K562 (cell line): Measurements from ENCODE around the gene E2F3. TPM values are rescaled to one million over a fixed set of nuclear protein-coding genes. Genes with fewer than 3 reads are reported as not detected.

ENCODE experiments used
- ARID1B ChIP-seq: fragments of 450-650 bp; IDR thresholded peaks from 2 replicates; pipeline ENCODE4 v1.6.1; 2016; ENCODE audit warnings: antibody characterized with exemption, mild to moderate bottlenecking, inconsistent platforms
- CHAMP1 ChIP-seq: fragments of 450-650 bp; IDR thresholded peaks from 2 replicates; pipeline ENCODE4 v1.6.1; 2016; ENCODE audit warnings: mild to moderate bottlenecking
- CREM ChIP-seq: IDR thresholded peaks from 2 replicates; pipeline ENCODE4 v1.6.1; 2014; ENCODE audit warnings: antibody characterized with exemption, low read depth
- ELK1 ChIP-seq: sonication (generic); formaldehyde crosslinking; IDR thresholded peaks from 2 replicates; pipeline ENCODE4 v1.8.1; 2022; ENCODE audit warnings: missing genetic modification reagents
- EP300 ChIP-seq: IDR thresholded peaks from 2 replicates; pipeline ENCODE4 v1.6.1; 2012; ENCODE audit warnings: low read length, improper control_type of control experiment
- ETV1 ChIP-seq: fragments of 450-650 bp; conservative IDR thresholded peaks from 2 replicates; pipeline ENCODE4 v1.6.1; 2016; ENCODE audit warnings: missing genetic modification characterization, control low read depth, low read depth, missing compliant biosample characterization
- ETV5 ChIP-seq: sonication (generic); formaldehyde crosslinking; IDR thresholded peaks from 2 replicates; pipeline ENCODE4 v1.4.0; 2020; ENCODE audit warnings: low read depth, mild to moderate bottlenecking, missing genetic modification reagents
- GATA2 ChIP-seq: sonication (generic); formaldehyde crosslinking; IDR thresholded peaks from 2 replicates; pipeline ENCODE4 v1.4.0; 2020; ENCODE audit warnings: mild to moderate bottlenecking, missing genetic modification reagents
- HNRNPH1 ChIP-seq: fragments of 200-400 bp; formaldehyde crosslinking; optimal IDR thresholded peaks from 2 replicates; pipeline ENCODE3; 2017; ENCODE audit warnings: low read depth, mild to moderate bottlenecking, low read length, moderate library complexity
- MBD1 ChIP-seq: fragments of 250-450 bp; sonication (Bioruptor Pico); IDR thresholded peaks from 2 replicates; pipeline ENCODE4 v1.8.0; 2022; ENCODE audit warnings: inconsistent platforms
- NRF1 ChIP-seq, 2 experiments: fragments of 450-650 bp; IDR thresholded peaks in 1 of 2; conservative IDR thresholded peaks in 1 of 2; 2 replicates each; pipeline ENCODE4 v1.6.1; 2014; ENCODE audit warnings: mild to moderate bottlenecking in 2 of 2
- POLR2H ChIP-seq: IDR thresholded peaks from 2 replicates; pipeline ENCODE4 v1.6.1; 2016; ENCODE audit warnings: missing genetic modification characterization, low read depth, mild to moderate bottlenecking, control low read depth, missing compliant biosample characterization, moderate library complexity
- PURB ChIP-seq: sonication (generic); formaldehyde crosslinking; IDR thresholded peaks from 2 replicates; pipeline ENCODE4 v1.9.0; 2021; ENCODE audit warnings: low read depth, mild to moderate bottlenecking, missing genetic modification reagents
- RCOR1 ChIP-seq, 2 experiments: IDR thresholded peaks; 2 replicates each; pipeline ENCODE4 v1.6.1; 2012; ENCODE audit warnings: low read depth in 2 of 2, low read length in 2 of 2, borderline replicate concordance in 1 of 2, improper control_type of control experiment in 1 of 2
- RUNX1 ChIP-seq: sonication (generic); IDR thresholded peaks from 2 replicates; pipeline ENCODE4 v1.6.1; 2016; ENCODE audit warnings: antibody characterized with exemption, low read depth
- SMARCC2 ChIP-seq: fragments of 450-650 bp; IDR thresholded peaks from 2 replicates; pipeline ENCODE4 v1.6.1; 2017; ENCODE audit warnings: antibody characterized with exemption, moderate library complexity, mild to moderate bottlenecking, low read depth
- TAF15 ChIP-seq: fragments of 200-400 bp; formaldehyde crosslinking; IDR thresholded peaks from 2 replicates; pipeline ENCODE4 v1.6.1; 2017; ENCODE audit warnings: mild to moderate bottlenecking, low read depth, low read length, moderate library complexity
- TAL1 ChIP-seq: fragments of 450-650 bp; IDR thresholded peaks from 2 replicates; pipeline ENCODE4 v1.6.1; 2016; ENCODE audit warnings: mild to moderate bottlenecking
- U2AF1 ChIP-seq: fragments of 200-400 bp; formaldehyde crosslinking; optimal IDR thresholded peaks from 2 replicates; pipeline ENCODE3; 2017; ENCODE audit warnings: mild to moderate bottlenecking, low read depth, low read length, moderate library complexity
- USF2 ChIP-seq: sonication (generic); formaldehyde crosslinking; IDR thresholded peaks from 2 replicates; pipeline ENCODE4 v1.5.0; 2020; ENCODE audit warnings: missing genetic modification reagents
- ZBTB8A ChIP-seq: fragments of 450-650 bp; IDR thresholded peaks from 2 replicates; pipeline ENCODE4 v1.6.1; 2018; ENCODE audit warnings: mild to moderate bottlenecking, moderate library complexity; ENCODE audit not compliant: partially characterized antibody
- ZKSCAN3 ChIP-seq: fragments of 250-450 bp; sonication (Bioruptor Pico); IDR thresholded peaks from 2 replicates; pipeline ENCODE4 v1.4.0; 2020
- ZNF445 ChIP-seq: fragments of 250-450 bp; sonication (Bioruptor Pico); IDR thresholded peaks from 2 replicates; pipeline ENCODE4 v1.4.0; 2020; ENCODE audit warnings: low read depth, mild to moderate bottlenecking, moderate library complexity
- ZNF699 ChIP-seq: fragments of 250-450 bp; sonication (Bioruptor Pico); IDR thresholded peaks from 2 replicates; pipeline ENCODE4 v1.8.0; 2021; ENCODE audit warnings: mild to moderate bottlenecking, moderate library complexity; ENCODE audit not compliant: insufficient replicate concordance
- polyA plus RNA-seq, 8 experiments: library from polyadenylated mRNA; depleted of rRNA in 4 of 8; stranded (reverse) in 5 of 8; unstranded in 3 of 8; fragments of >200 nt; fragmentation: Nextera tagmentation in 2 of 8; fragmentation: Illumina TruSeq in 1 of 8; extraction: Ambion mirVana in 2 of 8; extraction: Trizol in 1 of 8; gene quantifications; 2 replicates each; pipeline versions ENCODE4 v1.2.1 to v1.2.3, GENCODE V29; 2011 to 2014; ENCODE audit warnings: inconsistent platforms in 1 of 8, missing spikeins in 1 of 8
- total RNA-seq, 7 experiments: library from RNA; depleted of rRNA in 6 of 7; stranded (reverse); fragments of >200 nt in 6 of 7; fragmentation: Illumina TruSeq in 2 of 7; extraction: Trizol in 2 of 7; gene quantifications; 2 replicates each; pipeline versions ENCODE4 v1.2.1 to v1.2.3, GENCODE V29; 2011 to 2021; ENCODE audit warnings: low replicate concordance in 1 of 7

The E2F3 gene
- total and polyA plus RNA-seq, 9 of the 15 experiments (the other 6 are each of a cell fraction or from before 2014, with no cell fraction given): 11.1 to 44.7 (median 27.2) TPM

- no peak for TF ChIP-seq USF2 (CRISPR knock-in tag)
- peak in 1 of 2 experiments; percentile 52; a peak in 2 of 4 replicates for TF ChIP-seq RCOR1 (IDR thresholded peaks at IDR 0.05; ENCODE audit: borderline replicate concordance in 1 of 2, low read depth in 2 of 2, low read length in 2 of 2)
- TF ChIP-seq TAL1: no peak
- no peak for TF ChIP-seq MBD1 (CRISPR knock-in tag)
- no peak for TF ChIP-seq U2AF1
- no peak for TF ChIP-seq TAF15
- peak; percentile 57; the same call in 1 of the 2 replicates for TF ChIP-seq ETV5 (CRISPR knock-in tag)
- peak; percentile 65 for TF ChIP-seq ARID1B
- no peak for TF ChIP-seq RUNX1
- no peak for TF ChIP-seq ZNF699 (CRISPR knock-in tag)
- peak; percentile 57; the same call in 1 of the 2 replicates for TF ChIP-seq SMARCC2
- peak; percentile 73 for TF ChIP-seq EP300
- TF ChIP-seq ZBTB8A: no peak
- TF ChIP-seq ETV1: peak; percentile 52
- TF ChIP-seq POLR2H (tag): no peak
- TF ChIP-seq ELK1 (CRISPR knock-in tag): no peak
- TF ChIP-seq CREM: peak; percentile 17; the same call in 1 of the 2 replicates
- no peak for TF ChIP-seq ZKSCAN3 (CRISPR knock-in tag)
- no peak for TF ChIP-seq HNRNPH1
- no peak for TF ChIP-seq PURB (CRISPR knock-in tag)
- TF ChIP-seq GATA2 (CRISPR knock-in tag): no peak; the same call in 1 of the 2 replicates
- TF ChIP-seq NRF1 (conservative IDR thresholded peaks at IDR 0.05 in 1 of 2, IDR thresholded peaks at IDR 0.05 in 1 of 2): peak; percentile 87 to 89
- peak; percentile 43; the same call in 1 of the 2 replicates for TF ChIP-seq CHAMP1
- TF ChIP-seq ZNF445 (CRISPR knock-in tag): no peak
Observed at GRCh38 chr6:20454204-20454824, 52.6 kb downstream of the E2F3 start (continued).
